H9 (cell line): ENCODE results near the gene PRPF8. TPM values are rescaled to one million over a fixed set of nuclear protein-coding genes. Genes with fewer than 3 reads are reported as not detected.
A peak's percentile ranks its signal among the peaks of the same experiment; 100 is the strongest.

Source experiments
- DNase-seq: peaks from one replicate; pipeline ENCODE4 v3.0.0-alpha.2; 2017
- H2AFZ ChIP-seq: one replicate; pipeline ENCODE4 v1.6.1; 2013; ENCODE audit warnings: mild to moderate bottlenecking, low read length, control low read depth, moderate library complexity
- H2AK5ac ChIP-seq: 2 replicates; pipeline ENCODE4 v1.6.1; 2013; ENCODE audit warnings: low read length, control low read depth, mixed read lengths; ENCODE audit not compliant: insufficient read length
- H2BK120ac ChIP-seq: one replicate; pipeline ENCODE4 v1.6.1; 2013; ENCODE audit warnings: low read depth, mild to moderate bottlenecking, low read length, control low read depth, inconsistent platforms; ENCODE audit not compliant: poor library complexity, severe bottlenecking
- H2BK12ac ChIP-seq: 2 replicates; pipeline ENCODE4 v1.6.1; 2013; ENCODE audit warnings: low read length, control low read depth, mixed read lengths, low read depth; ENCODE audit not compliant: insufficient read length
- H2BK15ac ChIP-seq: 2 replicates; pipeline ENCODE4 v1.6.1; 2013; ENCODE audit warnings: low read depth, low read length, control low read depth
- H2BK20ac ChIP-seq: one replicate; pipeline ENCODE4 v1.6.1; 2013; ENCODE audit warnings: low read depth, mild to moderate bottlenecking, low read length, control low read depth, inconsistent platforms; ENCODE audit not compliant: poor library complexity, severe bottlenecking
- H2BK5ac ChIP-seq: 2 replicates; pipeline ENCODE4 v1.6.1; 2013; ENCODE audit warnings: low read length, control low read depth, mixed read lengths; ENCODE audit not compliant: insufficient read length
- H3K14ac ChIP-seq: 2 replicates; pipeline ENCODE4 v1.6.1; 2013; ENCODE audit warnings: low read length, control low read depth; ENCODE audit not compliant: insufficient read depth
- H3K18ac ChIP-seq: 2 replicates; pipeline ENCODE4 v1.6.1; 2013; ENCODE audit warnings: low read depth, mild to moderate bottlenecking, mixed read lengths, low read length, control low read depth; ENCODE audit not compliant: insufficient read length
- H3K23ac ChIP-seq: 2 replicates; pipeline ENCODE4 v1.6.1; 2013; ENCODE audit warnings: low read length, control low read depth, mixed read lengths, low read depth; ENCODE audit not compliant: insufficient read length
- H3K23me2 ChIP-seq: 2 replicates; pipeline ENCODE4 v1.6.1; 2013; ENCODE audit warnings: low read depth, mild to moderate bottlenecking, mixed read lengths, low read length, control low read depth; ENCODE audit not compliant: insufficient read length, poor library complexity, severe bottlenecking
- H3K27ac ChIP-seq: 2 replicates; pipeline ENCODE4 v1.5.1; 2013; ENCODE audit warnings: low read length, control low read depth, mixed read lengths, low read depth; ENCODE audit not compliant: insufficient read length
- H3K27me3 ChIP-seq: 2 replicates; pipeline ENCODE4 v1.6.1; 2013; ENCODE audit warnings: low read length, control low read depth, inconsistent platforms; ENCODE audit not compliant: insufficient read depth
- H3K4ac ChIP-seq: 2 replicates; pipeline ENCODE4 v1.6.1; 2013; ENCODE audit warnings: low read depth, mild to moderate bottlenecking, control low read depth, inconsistent platforms, low read length, moderate library complexity
- H3K4me1 ChIP-seq: 2 replicates; pipeline ENCODE4 v1.6.1; 2013; ENCODE audit warnings: low read length, control low read depth, inconsistent platforms; ENCODE audit not compliant: insufficient read depth
- H3K4me2 ChIP-seq: 2 replicates; pipeline ENCODE4 v1.6.1; 2013; ENCODE audit warnings: low read length, control low read depth, mixed read lengths; ENCODE audit not compliant: insufficient read length, insufficient read depth
- H3K56ac ChIP-seq: 2 replicates; pipeline ENCODE4 v1.6.1; 2013; ENCODE audit warnings: low read depth, mild to moderate bottlenecking, mixed read lengths, low read length, control low read depth; ENCODE audit not compliant: insufficient read length
- H3K79me1 ChIP-seq: 2 replicates; pipeline ENCODE4 v1.6.1; 2013; ENCODE audit warnings: low read depth, mild to moderate bottlenecking, moderate library complexity, low read length, control low read depth, inconsistent platforms; ENCODE audit not compliant: insufficient read depth, poor library complexity, severe bottlenecking
- H3K79me2 ChIP-seq: 2 replicates; pipeline ENCODE4 v1.6.1; 2013; ENCODE audit warnings: low read length, control low read depth, inconsistent platforms; ENCODE audit not compliant: insufficient read depth
- H3K9ac ChIP-seq: 2 replicates; pipeline ENCODE4 v1.6.1; 2013; ENCODE audit warnings: low read length, control low read depth, mixed read lengths; ENCODE audit not compliant: insufficient read length; ENCODE audit errors: extremely low read depth
- H3K9me3 ChIP-seq: one replicate; pipeline ENCODE4 v1.6.1; 2013; ENCODE audit warnings: low read depth, low read length, inconsistent platforms; ENCODE audit not compliant: control insufficient read depth
- H3T11ph ChIP-seq: one replicate; pipeline ENCODE4 v1.6.1; 2013; ENCODE audit warnings: mild to moderate bottlenecking, low read length, control low read depth, inconsistent platforms
- H4K20me1 ChIP-seq: one replicate; pipeline ENCODE4 v1.6.1; 2013; ENCODE audit not compliant: control insufficient read depth, insufficient read length, insufficient read depth
- H4K5ac ChIP-seq: 2 replicates; pipeline ENCODE4 v1.6.1; 2013; ENCODE audit warnings: low read depth, mild to moderate bottlenecking, mixed read lengths, low read length, control low read depth; ENCODE audit not compliant: insufficient read length
- H4K8ac ChIP-seq: replicated peaks from 2 replicates; pipeline ENCODE4 v1.6.1; 2013; ENCODE audit warnings: low read length, control low read depth, mixed read lengths, low read depth; ENCODE audit not compliant: insufficient read length
- H4K91ac ChIP-seq: 2 replicates; pipeline ENCODE4 v1.6.1; 2013; ENCODE audit warnings: low read depth, mild to moderate bottlenecking, moderate library complexity, mixed read lengths, low read length, control low read depth; ENCODE audit not compliant: insufficient read length
- H3K27ac Mint-ChIP-seq, 3 experiments: 2 replicates in 2 of 3; 3 replicates in 1 of 3; pipeline ENCODE4 v1.8.0; 2020 to 2021; ENCODE audit warnings: mixed read lengths in 3 of 3, mild to moderate bottlenecking in 1 of 3, moderate library complexity in 1 of 3
- H3K27me3 Mint-ChIP-seq: 2 replicates; pipeline ENCODE4 v1.8.0; 2021; ENCODE audit warnings: low read depth, mild to moderate bottlenecking, moderate library complexity, mixed read lengths
- H3K36me3 Mint-ChIP-seq, 3 experiments: 2 replicates in 2 of 3; 3 replicates in 1 of 3; pipeline ENCODE4 v1.8.0; 2020 to 2021; ENCODE audit warnings: low read depth in 3 of 3, mixed read lengths in 3 of 3; ENCODE audit not compliant: insufficient read depth in 1 of 3
- H3K4me1 Mint-ChIP-seq, 2 experiments: 2 replicates each; pipeline ENCODE4 v1.8.0; 2020; ENCODE audit warnings: mixed read lengths in 2 of 2
- H3K4me3 Mint-ChIP-seq, 2 experiments: 2 replicates in 1 of 2; 3 replicates in 1 of 2; pipeline ENCODE4 v1.8.0; 2020 to 2021; ENCODE audit warnings: mild to moderate bottlenecking in 2 of 2, mixed read lengths in 2 of 2, moderate library complexity in 1 of 2
- H3K9me3 Mint-ChIP-seq, 2 experiments: 2 replicates in 1 of 2; 3 replicates in 1 of 2; pipeline ENCODE4 v1.8.0; 2020; ENCODE audit warnings: mild to moderate bottlenecking in 2 of 2, mixed read lengths in 2 of 2, moderate library complexity in 1 of 2
- WGBS: extraction: QIAGEN DNeasy Blood & Tissue Kit; methylation state at CpG from one replicate; pipeline ENCODE4 v1.1.7; 2013; ENCODE audit warnings: missing lambda C conversion rate, low lambda C conversion rate, mixed read lengths; ENCODE audit not compliant: insufficient read length; ENCODE audit errors: extremely low coverage; 5-methylcytosine and 5-hydroxymethylcytosine counted together
- total RNA-seq: library from RNA; stranded (reverse); gene quantifications from 2 replicates; pipeline ENCODE4 v1.2.1, GENCODE V29; 2021
- TF ChIP-seq, protein P1 (sequence below): fragments of 200-600 bp; sonication (generic); conservative IDR thresholded peaks from 3 replicates; pipeline ENCODE4 v1.8.0; 2021; ENCODE audit warnings: antibody characterized with exemption, mild to moderate bottlenecking

The PRPF8 gene
- total RNA-seq, 1 experiment from 2014 or later: 408 TPM

DNA sequence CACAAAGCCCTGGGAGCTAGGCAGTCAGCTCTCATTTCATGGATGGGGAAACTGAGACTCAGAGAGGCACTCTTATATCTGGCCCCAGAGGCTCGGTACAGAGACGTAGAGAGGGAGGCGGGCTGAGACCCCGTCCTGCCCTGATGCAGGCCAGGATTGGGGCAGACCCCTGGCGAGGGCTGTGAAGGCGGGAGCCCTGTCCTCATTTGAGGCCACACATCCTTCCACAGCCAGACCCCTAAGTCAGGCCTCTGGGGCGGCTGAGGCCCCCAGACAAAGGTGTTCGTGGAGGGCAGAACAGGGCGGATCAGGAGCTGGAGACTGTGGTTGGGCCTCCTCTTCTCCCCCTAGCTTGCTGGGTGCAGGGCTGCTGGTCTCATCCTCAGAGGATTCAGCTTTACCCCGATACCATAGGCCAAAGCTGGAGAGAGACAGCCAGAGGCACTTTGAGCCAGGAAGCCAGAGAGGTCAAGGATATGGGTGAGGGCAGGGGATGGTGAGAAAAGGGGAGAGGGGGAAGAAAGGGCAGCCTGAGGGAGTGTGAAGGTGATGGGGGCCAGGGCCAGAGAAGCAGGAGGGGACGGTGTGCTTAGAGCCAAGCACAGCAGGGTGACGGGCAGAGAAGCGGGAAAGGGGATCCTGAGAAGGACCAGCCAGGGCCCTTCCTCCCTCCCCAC is 38.3 kb downstream of the PRPF8 start:
- H4K20me1 ChIP-seq: no peaks in the 10 kb centered on the region
- H2BK5ac ChIP-seq: no peak overlapping the region
- DNase-seq: no peak
- peaks cover 8% of the 10 kb centered on the region for H3K23me2 ChIP-seq
- no peaks in the 10 kb centered on the region for H3K79me2 ChIP-seq
- H3K27me3 ChIP-seq: no peaks in the 10 kb centered on the region; the same call in 1 of the 2 replicates
- no peak overlapping the region for H3K23ac ChIP-seq
- no peak overlapping the region for H4K91ac ChIP-seq
- TF ChIP-seq, protein P1, sequence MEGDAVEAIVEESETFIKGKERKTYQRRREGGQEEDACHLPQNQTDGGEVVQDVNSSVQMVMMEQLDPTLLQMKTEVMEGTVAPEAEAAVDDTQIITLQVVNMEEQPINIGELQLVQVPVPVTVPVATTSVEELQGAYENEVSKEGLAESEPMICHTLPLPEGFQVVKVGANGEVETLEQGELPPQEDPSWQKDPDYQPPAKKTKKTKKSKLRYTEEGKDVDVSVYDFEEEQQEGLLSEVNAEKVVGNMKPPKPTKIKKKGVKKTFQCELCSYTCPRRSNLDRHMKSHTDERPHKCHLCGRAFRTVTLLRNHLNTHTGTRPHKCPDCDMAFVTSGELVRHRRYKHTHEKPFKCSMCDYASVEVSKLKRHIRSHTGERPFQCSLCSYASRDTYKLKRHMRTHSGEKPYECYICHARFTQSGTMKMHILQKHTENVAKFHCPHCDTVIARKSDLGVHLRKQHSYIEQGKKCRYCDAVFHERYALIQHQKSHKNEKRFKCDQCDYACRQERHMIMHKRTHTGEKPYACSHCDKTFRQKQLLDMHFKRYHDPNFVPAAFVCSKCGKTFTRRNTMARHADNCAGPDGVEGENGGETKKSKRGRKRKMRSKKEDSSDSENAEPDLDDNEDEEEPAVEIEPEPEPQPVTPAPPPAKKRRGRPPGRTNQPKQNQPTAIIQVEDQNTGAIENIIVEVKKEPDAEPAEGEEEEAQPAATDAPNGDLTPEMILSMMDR: no peak
- H3K27ac ChIP-seq: no peak overlapping the region
- WGBS: no CpG with 5 or more reads among the region's 13 CpGs
- peaks cover 29 to 36% of the 10 kb centered on the region in 2 experiments for H3K4me1 Mint-ChIP-seq
- no peak overlapping the region for H3K56ac ChIP-seq
- no peak overlapping the region for H2BK12ac ChIP-seq
- no peaks in the 10 kb centered on the region for H3K79me1 ChIP-seq
- no peak overlapping the region for H3K9ac ChIP-seq
- H2AFZ ChIP-seq: no peak overlapping the region
- no peak overlapping the region for H2BK20ac ChIP-seq
- no peak overlapping the region for H4K8ac ChIP-seq
- H3K4me3 Mint-ChIP-seq: peak overlapping the region in 1 of 2 experiments; percentile 29; a peak in 1 of 5 replicates
- no peaks in the 10 kb centered on the region for H3K9me3 ChIP-seq
- H3K4ac ChIP-seq: no peak overlapping the region
- peaks cover 9% of the 10 kb centered on the region for H3K27me3 Mint-ChIP-seq
- no peak overlapping the region for H4K5ac ChIP-seq
- no peak overlapping the region for H2BK120ac ChIP-seq
- peaks cover 5% of the 10 kb centered on the region; the same call in 1 of the 2 replicates for H3K4me1 ChIP-seq
- H2AK5ac ChIP-seq: no peak overlapping the region
- peaks cover 8 to 9% (median 9%) of the 10 kb centered on the region in 3 experiments; a peak in 6 of 7 replicates for H3K36me3 Mint-ChIP-seq
- peaks cover 0 to 8% of the 10 kb centered on the region in 2 experiments; a peak in 1 of 5 replicates for H3K9me3 Mint-ChIP-seq
- no peak overlapping the region for H3T11ph ChIP-seq
- H3K18ac ChIP-seq: no peak overlapping the region
- H3K14ac ChIP-seq: no peak overlapping the region
- no peak overlapping the region for H2BK15ac ChIP-seq
- no peak overlapping the region for H3K27ac Mint-ChIP-seq
- no peak overlapping the region for H3K4me2 ChIP-seq
